ENCODE data around the gene BFSP1. TPM values are rescaled to one million over a fixed set of nuclear protein-coding genes. Genes with fewer than 3 reads are reported as not detected.

Gene BFSP1
- total and polyA plus RNA-seq, 2 donors from 2014 or later: 1.3 to 2.1 TPM

DNA sequence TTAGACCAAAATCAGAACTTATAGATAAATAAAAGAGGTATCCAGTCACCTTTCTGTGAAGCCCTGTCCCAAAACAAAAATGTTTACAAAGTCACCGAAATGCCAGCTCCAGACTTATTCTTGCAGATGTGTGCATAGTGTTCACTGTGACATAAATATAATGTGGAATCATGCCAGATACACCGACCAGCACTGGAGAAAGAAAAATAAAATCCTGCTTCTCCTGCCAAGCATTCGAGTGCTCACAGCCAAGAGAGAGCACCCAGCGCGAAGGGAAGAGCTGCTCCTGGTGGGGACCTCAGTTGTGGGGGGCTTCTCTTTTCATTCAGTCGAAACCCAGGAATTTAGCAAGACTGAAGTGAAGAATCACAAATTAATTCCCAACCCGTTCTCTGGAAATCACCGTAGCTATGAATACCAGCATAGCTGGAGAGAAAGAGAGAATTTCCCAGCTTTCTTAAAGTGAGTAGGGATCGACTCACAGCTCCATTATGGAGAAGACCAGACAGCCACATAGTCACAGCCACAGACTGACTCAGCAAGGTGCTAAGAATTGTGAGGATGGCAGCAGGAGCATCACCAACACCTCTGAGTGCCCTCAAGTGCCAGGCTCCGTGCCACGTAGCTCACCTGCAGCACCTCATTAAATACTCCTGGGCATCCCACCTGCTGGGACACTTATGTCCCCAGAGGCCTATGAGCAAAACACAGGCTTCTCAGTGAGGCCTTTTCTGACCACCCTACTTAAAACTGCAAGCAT lies 33.2 kb downstream of the BFSP1 start:
- TF ChIP-seq, protein P1, sequence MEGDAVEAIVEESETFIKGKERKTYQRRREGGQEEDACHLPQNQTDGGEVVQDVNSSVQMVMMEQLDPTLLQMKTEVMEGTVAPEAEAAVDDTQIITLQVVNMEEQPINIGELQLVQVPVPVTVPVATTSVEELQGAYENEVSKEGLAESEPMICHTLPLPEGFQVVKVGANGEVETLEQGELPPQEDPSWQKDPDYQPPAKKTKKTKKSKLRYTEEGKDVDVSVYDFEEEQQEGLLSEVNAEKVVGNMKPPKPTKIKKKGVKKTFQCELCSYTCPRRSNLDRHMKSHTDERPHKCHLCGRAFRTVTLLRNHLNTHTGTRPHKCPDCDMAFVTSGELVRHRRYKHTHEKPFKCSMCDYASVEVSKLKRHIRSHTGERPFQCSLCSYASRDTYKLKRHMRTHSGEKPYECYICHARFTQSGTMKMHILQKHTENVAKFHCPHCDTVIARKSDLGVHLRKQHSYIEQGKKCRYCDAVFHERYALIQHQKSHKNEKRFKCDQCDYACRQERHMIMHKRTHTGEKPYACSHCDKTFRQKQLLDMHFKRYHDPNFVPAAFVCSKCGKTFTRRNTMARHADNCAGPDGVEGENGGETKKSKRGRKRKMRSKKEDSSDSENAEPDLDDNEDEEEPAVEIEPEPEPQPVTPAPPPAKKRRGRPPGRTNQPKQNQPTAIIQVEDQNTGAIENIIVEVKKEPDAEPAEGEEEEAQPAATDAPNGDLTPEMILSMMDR (IDR thresholded peaks at IDR 0.05; ENCODE audit: borderline replicate concordance, extremely low read depth, insufficient read depth): no peak
- Histone ChIP-seq H3K27me3 (ENCODE audit: control insufficient read depth, insufficient read depth, low read length) (no peaks in the 10 kb centered on the region), H3K4me3 (ENCODE audit: low read length in 3 of 3) (no peak overlapping the region), H3K4me1 (ENCODE audit: control insufficient read depth in 2 of 3, insufficient read depth in 2 of 3, low read depth in 1 of 3, low read length in 3 of 3) (no peaks in the 10 kb centered on the region), H3K9ac (ENCODE audit: low read length in 3 of 3) (no peak overlapping the region), H3K27ac (ENCODE audit: low read depth in 2 of 2, low read length in 2 of 2) (no peak overlapping the region), H3K36me3 (ENCODE audit: control insufficient read depth in 2 of 3, insufficient read depth in 3 of 3, low read length in 3 of 3) (no peaks in the 10 kb centered on the region), H3K9me3 (ENCODE audit: control insufficient read depth in 2 of 3, insufficient read depth in 1 of 3, low read length in 3 of 3) (no peaks in the 10 kb centered on the region)
- intact Hi-C loops (cut with DNase I): no loop called here
- FAIRE-seq (no peak), DNase-seq (peak in 1 of 5 donors; percentile 13)

DNA sequence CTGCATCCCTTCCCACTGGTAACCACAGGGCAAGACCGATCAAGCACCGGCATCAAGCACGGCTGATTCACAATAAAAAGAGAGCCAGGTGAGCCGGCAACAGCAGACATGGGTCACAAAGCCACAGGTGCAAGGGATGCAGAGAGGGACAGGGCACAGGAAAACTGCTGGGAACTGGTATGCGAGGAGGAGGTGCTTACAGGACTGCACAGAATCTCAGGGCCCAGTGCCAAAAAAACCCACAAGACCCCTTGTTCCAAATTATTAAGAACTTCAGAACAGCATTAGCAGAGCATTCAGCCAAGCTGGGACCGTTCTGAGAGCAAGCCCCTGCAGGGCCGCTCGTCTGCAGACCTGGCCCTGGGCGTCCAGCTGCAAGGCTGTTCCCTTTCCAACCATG lies 35.4 kb downstream of the BFSP1 start:
- no peak overlapping the region for H3K9ac ChIP-seq (ENCODE audit: low read length in 3 of 3)
- DNase-seq (peak in 3 of 5 donors; percentile 16 to 35 (median 26)), FAIRE-seq (no peak)
- intact Hi-C loops (cut with DNase I): no loop called here
- no peak overlapping the region for H3K27ac ChIP-seq (ENCODE audit: low read depth in 2 of 2, low read length in 2 of 2)
- H3K36me3 ChIP-seq (ENCODE audit: control insufficient read depth in 2 of 3, insufficient read depth in 3 of 3, low read length in 3 of 3): no peaks in the 10 kb centered on the region
- no peak overlapping the region for H3K4me3 ChIP-seq (ENCODE audit: low read length in 3 of 3)
- H3K9me3 ChIP-seq (ENCODE audit: control insufficient read depth in 2 of 3, insufficient read depth in 1 of 3, low read length in 3 of 3): no peaks in the 10 kb centered on the region
- H3K27me3 ChIP-seq (ENCODE audit: control insufficient read depth, insufficient read depth, low read length): no peaks in the 10 kb centered on the region
- no peaks in the 10 kb centered on the region for H3K4me1 ChIP-seq (ENCODE audit: control insufficient read depth in 2 of 3, insufficient read depth in 2 of 3, low read depth in 1 of 3, low read length in 3 of 3)
- TF ChIP-seq, protein P1 (IDR thresholded peaks at IDR 0.05; ENCODE audit: borderline replicate concordance, extremely low read depth, insufficient read depth): no peak

DNA sequence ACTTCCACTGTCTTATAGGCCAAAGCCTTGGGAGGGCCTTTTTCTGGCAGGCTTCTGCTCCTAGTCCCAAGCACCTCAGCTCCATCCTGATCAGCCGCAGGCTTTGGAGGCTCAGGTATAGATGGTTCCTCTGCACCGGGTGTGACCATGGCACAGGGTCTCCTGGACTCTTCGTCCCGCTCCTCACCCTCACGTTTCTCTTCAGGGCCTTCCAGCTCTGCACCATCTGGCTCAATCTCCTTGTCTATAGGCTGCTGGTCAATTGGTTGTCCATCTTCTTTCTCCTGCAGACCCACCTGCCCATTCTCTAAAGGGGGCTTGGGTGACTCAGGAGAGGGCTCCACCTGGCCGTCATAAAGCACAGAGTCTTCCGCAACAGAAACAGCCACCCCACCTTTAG lies 37.0 kb downstream of the BFSP1 start:
- Histone ChIP-seq H3K27me3 (ENCODE audit: control insufficient read depth, insufficient read depth, low read length) (no peaks in the 10 kb centered on the region), H3K9ac (ENCODE audit: low read length in 3 of 3) (no peak overlapping the region), H3K4me3 (ENCODE audit: low read length in 3 of 3) (no peak overlapping the region), H3K27ac (ENCODE audit: low read depth in 2 of 2, low read length in 2 of 2) (no peak overlapping the region), H3K4me1 (ENCODE audit: control insufficient read depth in 2 of 3, insufficient read depth in 2 of 3, low read depth in 1 of 3, low read length in 3 of 3) (no peaks in the 10 kb centered on the region), H3K9me3 (ENCODE audit: control insufficient read depth in 2 of 3, insufficient read depth in 1 of 3, low read length in 3 of 3) (no peaks in the 10 kb centered on the region), H3K36me3 (ENCODE audit: control insufficient read depth in 2 of 3, insufficient read depth in 3 of 3, low read length in 3 of 3) (no peaks in the 10 kb centered on the region)
- intact Hi-C loops (cut with DNase I): no loop called here
- no peak for DNase-seq
- TF ChIP-seq, protein P1 (IDR thresholded peaks at IDR 0.05; ENCODE audit: borderline replicate concordance, extremely low read depth, insufficient read depth): no peak
- no peak for FAIRE-seq

All from kidney (tissue), 14 donors.